Glomerular endothelial cell (primary cell): ENCODE results near the gene GAS7. TPM values are rescaled to one million over a fixed set of nuclear protein-coding genes. Genes with fewer than 3 reads are reported as not detected.
"Not testable (repeated sequence)": the region's sequence is repeated elsewhere in the genome, so short reads cannot be mapped to it uniquely, and the experiment has no call there.

ENCODE experiments used
- DNase-seq: peaks from one replicate; pipeline ENCODE4 v3.0.0-alpha.2; 2011; ENCODE audit warnings: low read depth, low spot score; ENCODE audit errors: extremely low read depth
- total RNA-seq: library from RNA; depleted of rRNA; stranded (reverse); fragments of >200 nt; gene quantifications from 2 replicates; pipeline ENCODE4 v1.2.3, GENCODE V29; 2015

Gene GAS7
- total RNA-seq, 1 donor from 2014 or later, result 1.2 TPM

DNA sequence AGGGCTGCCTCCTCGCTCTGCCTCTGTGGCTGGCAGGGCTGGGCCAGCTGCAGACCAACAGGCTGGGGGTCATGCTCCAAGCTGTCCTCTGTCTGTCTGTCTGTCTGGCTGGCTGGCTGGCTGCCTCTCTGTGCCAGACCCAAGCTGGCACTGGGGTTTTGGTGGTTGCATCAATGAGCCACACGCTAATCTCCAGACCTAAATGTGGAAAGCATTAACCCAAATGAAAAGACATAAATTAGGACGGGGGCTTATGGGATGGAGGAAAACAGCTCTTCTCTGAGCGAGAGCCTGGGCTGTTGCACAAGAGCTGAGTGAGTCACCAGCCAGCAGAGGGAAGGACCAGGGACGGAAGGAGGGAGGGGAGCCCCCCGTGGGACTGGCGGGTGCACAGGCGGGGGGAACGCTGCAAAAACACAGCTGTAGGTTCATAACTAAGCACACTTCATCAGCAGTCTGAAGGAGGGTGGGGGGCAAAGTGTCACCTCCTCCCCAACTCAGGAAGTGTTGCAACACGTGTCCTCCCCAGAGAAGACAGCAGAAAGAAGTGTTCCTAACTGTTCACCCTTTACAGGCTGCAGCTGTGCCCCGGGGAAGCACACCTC, 83.4 kb downstream of the GAS7 start:
- no peak for DNase-seq

GRCh38 chr17:10112962-10113361, 85.4 kb downstream of the GAS7 start:
- DNase-seq, result no peak

DNA sequence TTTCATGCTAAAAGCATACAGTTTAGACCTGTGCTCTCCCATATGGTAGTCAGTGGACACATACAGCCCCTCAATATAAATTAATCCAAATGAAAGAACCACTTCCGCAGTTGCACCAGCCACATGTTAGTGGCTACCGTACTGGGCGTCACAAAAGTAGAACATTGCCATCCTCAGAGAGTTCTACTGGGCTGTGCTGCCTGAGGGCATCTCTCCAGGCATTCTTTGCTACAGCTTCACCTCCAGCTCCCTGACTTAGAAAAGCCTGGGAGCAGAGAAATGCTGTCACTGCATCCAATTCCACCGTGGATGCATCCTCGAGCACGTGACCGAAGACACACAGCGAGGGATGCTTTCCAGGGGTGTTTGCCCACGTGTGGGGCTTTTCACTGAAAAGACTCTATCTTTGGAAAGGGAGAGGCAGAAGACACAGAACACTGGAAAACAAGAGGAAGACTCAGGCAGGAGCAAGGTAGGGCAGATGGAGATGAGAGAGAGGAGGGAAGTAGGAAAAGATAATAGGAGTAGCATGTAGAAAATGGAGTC, 86.4 kb downstream of the GAS7 start:
- no peak for DNase-seq

- DNase-seq, result no peak
Measured at GRCh38 chr17:10109146-10109545, 89.3 kb downstream of the GAS7 start.

DNA sequence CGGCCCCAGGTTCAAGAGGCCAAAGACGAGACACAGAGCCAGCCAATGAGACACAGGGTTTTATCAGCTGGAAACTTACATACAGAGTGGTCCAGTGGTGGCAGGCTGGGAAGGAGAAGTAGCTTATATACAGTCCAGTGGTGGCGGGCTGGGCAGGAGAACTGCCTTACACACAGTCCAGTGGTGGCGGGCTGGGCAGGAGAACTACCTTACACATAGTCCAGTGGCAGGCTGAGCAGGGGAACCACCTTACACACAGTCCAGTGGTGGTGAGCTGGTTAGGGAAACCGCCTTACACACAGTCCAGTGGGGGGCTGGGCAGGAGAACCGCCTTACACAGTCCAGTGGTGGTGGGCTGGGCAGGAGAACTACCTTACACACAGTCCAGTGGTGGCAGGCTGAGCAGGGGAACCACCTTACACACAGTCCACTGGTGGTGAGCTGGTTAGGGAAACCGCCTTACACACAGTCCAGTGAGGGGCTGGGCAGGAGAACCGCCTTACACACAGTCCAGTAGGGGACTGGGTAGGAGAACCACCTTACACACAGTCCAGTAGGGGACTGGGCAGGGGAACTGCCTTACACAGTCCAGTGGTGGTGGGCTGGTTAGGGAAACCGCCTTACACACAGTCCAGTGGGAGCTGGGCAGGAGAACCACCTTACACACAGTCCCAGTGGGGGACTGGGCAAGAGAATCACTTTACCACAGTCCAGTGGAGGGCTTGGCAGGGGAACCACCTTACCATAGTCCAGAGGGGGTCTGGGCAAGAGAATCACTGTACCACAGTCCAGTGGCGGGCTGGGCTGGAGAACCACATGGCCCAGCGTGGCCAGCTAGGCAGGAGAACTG, 90.9 kb downstream of the GAS7 start:
- no peak for DNase-seq

DNA sequence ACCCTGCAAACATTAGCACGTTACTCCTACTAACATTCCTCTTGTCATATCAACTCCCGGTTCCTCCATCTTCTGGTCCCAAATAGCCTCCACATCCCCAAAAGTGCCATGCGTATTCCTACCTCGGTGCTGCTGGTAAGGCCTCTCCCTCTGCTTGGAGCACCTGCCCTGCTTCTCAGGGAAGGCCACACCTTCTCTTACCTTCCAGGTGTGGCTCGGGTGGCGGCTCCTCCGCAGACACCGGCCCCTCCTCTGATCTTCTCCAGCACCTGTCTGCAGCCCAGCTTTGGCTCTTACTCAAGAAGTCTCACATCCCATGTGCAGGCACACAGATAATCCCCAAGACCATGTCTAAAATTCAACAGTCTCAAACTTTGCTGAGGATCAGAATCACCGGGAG, 92.3 kb downstream of the GAS7 start:
- DNase-seq, result no peak

DNA sequence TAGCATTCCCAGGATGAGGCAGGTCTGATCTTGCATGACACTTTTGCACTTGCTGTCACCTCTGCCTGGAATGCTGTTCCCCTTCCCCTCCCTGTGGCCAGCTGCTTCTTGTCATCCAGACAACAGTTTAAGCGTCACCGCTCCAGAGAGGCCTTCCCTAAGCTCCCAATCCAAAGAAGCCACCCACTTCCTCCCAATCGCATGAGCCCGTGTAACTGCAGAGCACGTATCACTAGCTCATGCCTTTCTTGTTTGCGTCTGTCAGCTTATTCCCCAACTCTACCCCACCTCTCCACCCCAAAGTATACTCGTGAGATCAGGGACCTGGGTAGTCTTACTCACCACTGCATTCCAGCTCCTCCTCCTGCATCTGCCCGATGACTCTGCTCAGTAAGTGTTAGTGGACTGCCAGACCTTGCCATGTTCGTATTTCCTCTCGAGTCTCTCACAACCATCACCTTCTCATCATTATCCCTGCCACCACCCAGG, 92.8 kb downstream of the GAS7 start:
- no peak for DNase-seq

GRCh38 chr17:10103712-10104111, 94.7 kb downstream of the GAS7 start:
- no peak for DNase-seq

DNA sequence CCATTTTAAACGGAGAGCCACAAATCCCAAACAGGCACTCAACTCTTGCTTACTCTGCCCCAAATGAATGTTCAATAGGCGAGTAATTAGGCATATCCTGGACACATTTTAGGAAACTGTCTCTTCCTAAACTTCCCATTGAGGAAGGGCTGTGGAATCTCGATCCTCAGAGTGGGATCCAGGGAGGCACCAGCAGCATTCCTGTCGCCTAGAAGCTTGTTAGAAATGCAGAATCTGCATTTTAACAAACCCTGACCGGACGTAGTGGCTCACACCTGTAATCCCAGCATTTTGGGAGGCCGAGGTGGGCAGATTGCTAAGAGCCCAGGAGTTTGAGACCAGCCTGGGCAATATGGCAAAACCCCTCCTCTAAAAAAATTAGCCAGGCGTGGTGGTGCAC, 95.6 kb downstream of the GAS7 start:
- no peak for DNase-seq

DNA sequence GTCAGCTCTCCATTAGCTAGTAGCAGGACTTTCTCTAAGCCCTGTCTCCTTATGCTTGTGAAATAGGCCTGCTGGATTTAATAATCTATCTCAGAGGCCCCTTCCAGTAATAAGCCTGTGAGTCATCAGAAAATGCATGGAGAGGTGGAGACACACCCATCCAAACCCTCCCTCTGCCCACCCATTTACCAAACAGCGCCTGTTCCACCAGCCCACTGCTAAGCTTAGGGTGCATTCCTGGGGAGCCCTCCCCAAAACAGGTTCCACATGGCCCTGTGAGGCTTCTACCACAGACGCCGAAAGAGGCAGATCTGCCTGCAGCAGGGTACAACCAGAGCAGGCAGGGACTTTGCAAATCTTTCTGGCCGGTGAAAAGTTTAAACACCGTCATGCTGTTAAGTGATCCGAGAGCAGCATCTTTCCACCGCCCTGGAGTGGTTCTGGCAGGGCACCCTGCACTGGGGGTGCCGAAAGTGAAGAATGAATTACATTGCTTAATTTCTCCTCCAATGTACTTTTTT, 99.3 kb downstream of the GAS7 start:
- no peak for DNase-seq

DNA sequence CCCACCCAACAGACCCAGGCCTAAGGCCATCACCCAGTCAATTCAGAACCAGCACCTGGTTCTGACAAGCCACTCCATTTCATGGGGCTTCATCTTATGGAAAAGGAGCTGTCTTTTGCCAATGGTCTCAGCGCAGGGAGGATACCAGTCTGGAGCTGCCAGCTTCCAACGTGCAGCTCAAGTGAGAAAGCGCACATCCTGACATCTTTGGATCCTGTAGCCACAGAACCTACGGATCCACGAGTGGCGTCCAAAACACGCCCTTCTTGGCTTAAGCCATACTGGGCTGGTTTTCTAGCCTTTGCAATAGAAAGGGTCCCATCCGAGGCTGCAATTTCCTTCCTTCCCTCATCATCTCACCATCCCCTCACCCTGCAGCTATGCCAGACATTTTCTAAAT, 101.8 kb downstream of the GAS7 start:
- DNase-seq, result no peak

- DNase-seq, result not testable (repeated sequence)
Measured at GRCh38 chr17:10095295-10095694, 103.1 kb downstream of the GAS7 start.

DNA sequence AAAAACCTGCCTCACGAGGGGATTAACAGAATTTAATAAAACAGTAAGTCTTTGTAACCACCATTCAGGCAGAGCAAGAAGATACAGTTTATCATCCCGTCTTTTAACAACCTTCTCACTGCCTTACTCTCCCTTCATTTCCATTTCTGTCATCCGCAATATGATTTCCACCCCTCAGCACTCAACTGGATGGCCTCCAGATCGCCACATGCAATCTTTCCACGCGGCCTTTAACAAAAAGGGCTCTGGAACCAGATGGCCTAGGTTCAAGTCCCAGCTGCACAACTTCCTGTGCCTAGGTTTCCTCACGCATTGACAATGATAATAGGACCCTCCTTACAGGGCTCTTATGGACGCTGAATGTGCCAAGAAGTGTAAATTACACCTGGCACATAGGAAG, 103.6 kb downstream of the GAS7 start:
- no peak for DNase-seq

DNA sequence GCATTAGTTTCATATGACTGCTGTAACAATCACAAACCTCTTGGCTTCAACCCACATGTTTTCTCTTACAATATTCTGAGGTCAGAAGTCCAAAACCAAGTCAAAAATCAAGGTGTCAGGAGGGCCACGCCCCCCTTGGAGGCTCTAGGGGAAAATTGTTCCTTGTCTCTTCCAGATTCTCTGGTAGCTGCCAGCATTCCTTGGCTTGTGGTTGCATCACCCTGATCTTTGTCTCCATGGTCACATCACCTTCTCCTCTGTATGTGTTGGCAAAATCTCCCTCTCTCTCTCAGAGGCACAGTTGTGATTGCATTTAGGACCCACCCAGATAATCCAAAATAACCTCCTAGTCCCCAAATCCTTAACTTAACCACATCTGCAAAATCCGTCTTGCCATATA, 105.8 kb downstream of the GAS7 start:
- no peak for DNase-seq

- no peak for DNase-seq
Measured at GRCh38 chr17:10091046-10091445, 107.4 kb downstream of the GAS7 start.

DNA sequence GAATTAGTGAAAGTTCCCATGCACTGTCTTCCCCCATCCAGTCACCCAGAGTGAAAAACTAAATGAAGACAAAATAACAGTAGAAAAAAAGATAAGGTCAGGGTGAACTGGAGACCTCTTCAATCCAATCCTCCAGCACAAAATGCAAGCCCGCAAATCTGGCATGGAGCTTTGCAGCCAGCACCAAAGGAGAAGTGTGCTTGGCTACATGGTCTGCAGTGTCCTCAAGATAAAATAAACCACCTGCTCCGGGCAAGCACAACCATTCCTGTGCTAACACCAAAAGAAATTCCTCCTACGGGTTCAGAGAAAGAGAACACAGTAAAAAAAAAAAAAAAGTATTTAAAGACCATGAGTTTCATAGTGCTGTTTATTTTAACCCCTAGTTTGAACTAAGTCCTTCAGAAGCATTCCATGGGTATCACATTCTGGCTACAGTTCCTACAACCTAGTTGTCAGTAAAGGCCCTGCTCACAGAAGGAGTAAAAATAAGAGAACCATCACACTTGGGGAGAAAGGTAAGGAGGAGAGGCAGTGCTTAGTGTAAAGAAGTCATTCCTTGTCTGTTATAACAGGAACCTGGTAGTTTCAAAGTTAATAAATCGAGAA, 109.1 kb downstream of the GAS7 start:
- no peak for DNase-seq

DNA sequence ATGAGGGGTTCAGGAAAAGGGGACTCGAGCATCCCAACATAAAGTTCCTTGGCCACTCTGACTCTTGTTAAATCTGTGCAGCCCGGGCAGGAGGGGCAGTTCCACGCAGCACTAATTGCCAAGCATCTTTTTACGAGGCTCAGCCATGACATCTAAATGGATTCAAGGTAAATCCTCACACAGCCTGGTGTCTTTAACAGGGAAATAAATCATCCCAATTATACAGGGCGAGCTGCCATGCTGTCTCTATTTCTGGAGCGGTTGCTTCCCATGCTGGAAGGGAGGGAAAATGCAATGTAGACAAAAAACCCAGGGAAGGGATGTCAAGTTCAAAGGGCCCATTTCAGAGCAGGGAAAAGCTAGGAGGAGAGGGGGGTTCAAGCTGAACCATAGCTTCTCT, 110.0 kb downstream of the GAS7 start:
- no peak for DNase-seq

GRCh38 chr17:10087355-10087754, 111.1 kb downstream of the GAS7 start:
- no peak for DNase-seq

DNA sequence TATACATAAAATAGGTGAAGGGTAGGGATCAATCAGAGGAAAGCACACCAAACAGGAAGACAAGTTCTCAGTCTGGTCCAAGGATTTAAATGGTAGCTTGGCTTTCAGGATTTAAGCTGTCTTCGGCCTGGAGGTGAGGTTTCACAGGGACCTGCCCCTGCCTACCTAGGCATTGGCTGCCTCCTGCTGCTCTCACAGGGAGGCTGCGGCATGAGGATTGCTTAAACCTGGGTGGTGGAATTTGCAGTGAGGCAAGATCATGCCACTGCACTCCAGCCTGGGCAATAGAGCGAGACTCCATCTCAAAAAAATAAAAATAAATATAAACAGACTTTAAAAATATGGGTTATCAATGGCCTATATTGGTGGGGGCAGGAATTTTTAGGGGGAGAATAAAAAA, 114.5 kb downstream of the GAS7 start:
- no peak for DNase-seq

DNA sequence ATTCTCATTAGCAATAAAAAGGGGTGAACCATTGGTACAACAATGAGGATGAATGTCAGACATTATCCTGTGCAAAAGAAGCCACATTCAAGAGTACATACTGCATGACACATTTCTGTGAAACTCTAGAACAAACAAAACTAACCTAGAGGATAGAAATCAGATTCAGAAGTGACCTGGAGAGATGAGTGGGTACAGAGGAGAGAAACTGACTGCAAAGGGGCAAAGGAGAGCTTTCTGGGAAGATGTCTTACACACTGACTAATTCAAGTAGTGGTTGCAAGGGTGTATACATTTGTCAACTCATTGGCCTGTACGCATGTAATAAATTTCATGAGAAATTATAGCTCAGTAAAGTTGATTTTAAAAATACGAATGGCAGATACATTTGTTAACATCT, 115.6 kb downstream of the GAS7 start:
- DNase-seq, result no peak

GRCh38 chr17:10081571-10082169, 116.7 kb downstream of the GAS7 start:
- no peak for DNase-seq
